NCI-H1436 (cell line): Measurements from ENCODE around the gene RNF4.
A peak's percentile ranks its signal among the peaks of the same experiment; 100 is the strongest.
"Not testable (repeated sequence)": the region's sequence is repeated elsewhere in the genome, so short reads cannot be mapped to it uniquely, and the experiment has no call there.

Source experiments
- DNase-seq: peaks from one replicate; lab custom pipeline; 2025; lab: John Stamatoyannopoulos, UW

Gene RNF4

DNA sequence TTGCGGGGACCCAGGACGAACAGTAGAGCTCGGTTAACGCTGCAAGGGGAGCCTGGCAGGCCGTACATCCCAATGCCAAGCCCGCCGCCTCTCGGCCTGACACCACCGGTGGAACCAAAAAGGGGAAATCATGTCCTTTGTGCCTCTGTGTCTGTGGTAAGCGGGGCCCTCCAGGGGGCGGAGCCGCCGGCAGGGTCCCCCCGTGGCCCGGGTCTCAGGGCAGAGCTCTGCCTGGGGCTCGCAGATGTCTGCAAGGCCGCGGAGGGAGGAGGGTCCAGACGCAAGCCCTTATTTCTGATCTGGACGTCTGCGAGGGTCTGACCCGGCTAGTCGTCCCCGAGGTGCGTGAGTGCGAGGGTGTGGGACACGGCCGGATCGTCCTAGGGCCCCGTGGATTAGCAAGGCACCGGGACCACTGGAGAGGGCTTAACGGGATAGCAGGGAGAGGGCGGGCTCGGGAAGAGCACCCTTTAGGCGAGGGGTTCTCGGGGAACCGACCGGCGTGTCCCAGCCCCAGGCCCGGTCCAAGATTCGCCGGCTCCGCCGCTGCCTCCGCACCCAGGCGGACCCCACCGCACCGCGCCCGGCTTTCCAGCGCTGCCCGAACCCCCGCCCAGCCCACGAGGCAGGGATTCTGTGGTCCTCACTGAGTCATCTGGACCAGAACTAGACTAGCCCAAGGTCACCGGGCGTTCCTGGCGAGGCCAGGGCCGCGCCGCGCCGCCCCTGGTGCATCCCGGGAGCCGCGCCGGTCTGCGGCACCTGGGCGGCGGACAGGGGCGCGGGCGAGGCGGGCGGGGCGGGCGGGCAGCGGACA is 66.7 kb downstream of the RNF4 start:
- DNase-seq: no peak

- peak; percentile 93 for DNase-seq
These were observed 67.5 kb downstream of the RNF4 start, which contains the start of gene FAM193A for GRCh38 chr4:2536193-2537010. FAM193A (plus strand) TSS chr4:2536647; CDS start chr4:2536916, 269 bp downstream.

GRCh38 chr4:2537011-2537830 is 68.3 kb downstream of the RNF4 start:
- no peak for DNase-seq

DNA sequence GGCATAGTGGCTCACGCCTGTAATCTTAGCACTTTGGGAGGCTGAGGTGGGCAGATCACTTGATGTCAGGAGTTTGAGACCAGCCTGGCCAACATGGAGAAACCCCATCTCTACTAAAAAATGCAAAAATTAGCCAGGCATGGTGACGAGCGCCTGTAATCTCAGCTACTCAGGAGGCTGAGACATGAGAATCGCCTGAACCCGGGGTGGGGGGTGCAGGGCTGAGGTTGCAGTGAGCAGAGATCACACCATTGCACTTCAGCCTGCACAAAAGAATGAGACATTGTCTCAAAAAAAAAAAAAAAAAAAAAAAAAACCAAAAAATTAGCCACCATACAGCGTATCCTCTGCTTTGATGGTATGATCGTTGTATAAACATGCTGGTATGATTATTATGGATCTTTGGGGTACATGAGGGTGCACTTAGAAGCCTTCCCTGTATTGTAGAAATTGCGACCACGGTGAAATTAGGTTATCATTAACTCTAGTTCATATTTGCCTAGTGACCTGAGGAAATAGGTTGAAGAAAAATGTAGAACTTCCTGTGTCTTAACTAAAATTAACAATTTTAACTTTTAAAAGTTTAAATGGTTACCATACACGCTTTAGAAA is 74.8 kb downstream of the RNF4 start:
- DNase-seq: not testable (repeated sequence)

DNA sequence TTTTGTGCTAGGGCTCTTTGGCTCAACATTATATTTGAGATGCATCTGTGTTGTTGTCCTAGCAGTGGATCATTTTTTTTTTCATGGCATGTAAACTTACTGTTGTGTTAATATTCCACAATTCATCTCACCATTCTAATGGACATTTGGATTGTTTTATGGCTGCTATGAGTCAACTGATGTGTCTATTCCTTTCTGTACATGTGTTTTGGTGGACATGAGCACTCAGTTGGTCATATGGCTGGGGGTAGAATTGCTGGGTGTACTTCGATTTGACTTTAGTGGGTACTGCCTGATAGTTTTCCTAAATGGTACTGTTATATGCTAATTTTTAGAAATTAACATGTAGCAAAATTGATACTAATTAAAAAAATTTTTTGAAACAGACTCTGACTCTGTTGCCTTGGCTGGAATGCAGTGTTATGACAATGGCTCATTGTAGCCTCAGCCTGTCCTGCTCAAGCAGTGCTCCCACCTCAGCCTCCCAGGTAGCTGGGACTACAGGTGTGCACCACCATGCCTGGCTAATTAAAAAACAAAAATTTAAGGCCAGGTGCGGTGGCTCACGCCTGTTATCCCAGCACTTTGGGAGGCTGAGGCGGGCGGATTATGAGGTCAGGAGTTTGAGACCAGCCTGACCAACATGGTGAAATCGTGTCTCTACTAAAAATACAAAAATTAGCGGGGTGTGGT is 76.6 kb downstream of the RNF4 start:
- no peak for DNase-seq

DNA sequence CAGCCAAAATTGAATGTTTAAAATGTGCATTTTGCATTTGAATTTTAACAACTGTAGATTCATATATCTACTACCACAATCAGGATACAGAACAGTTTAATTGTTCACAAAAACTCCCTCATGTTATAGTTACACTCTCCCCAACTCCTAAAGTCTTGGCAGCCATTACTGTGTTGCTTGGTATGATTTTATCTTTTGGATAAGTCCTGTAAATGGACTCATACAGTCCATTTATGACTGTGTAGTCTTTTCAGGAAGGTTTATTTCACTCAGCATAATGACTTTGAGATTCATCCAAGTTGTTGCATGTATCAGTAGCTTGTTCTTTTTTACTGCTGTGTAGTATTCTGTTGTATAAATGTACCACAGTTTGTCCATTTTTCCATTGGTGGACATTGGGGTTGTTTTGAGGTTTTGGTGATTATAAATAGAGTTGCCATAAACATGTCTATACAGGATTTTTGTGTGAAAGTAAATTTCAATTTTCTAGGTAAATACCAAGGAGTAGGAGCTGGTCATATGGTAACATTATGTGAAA is 77.4 kb downstream of the RNF4 start:
- DNase-seq: no peak

DNA sequence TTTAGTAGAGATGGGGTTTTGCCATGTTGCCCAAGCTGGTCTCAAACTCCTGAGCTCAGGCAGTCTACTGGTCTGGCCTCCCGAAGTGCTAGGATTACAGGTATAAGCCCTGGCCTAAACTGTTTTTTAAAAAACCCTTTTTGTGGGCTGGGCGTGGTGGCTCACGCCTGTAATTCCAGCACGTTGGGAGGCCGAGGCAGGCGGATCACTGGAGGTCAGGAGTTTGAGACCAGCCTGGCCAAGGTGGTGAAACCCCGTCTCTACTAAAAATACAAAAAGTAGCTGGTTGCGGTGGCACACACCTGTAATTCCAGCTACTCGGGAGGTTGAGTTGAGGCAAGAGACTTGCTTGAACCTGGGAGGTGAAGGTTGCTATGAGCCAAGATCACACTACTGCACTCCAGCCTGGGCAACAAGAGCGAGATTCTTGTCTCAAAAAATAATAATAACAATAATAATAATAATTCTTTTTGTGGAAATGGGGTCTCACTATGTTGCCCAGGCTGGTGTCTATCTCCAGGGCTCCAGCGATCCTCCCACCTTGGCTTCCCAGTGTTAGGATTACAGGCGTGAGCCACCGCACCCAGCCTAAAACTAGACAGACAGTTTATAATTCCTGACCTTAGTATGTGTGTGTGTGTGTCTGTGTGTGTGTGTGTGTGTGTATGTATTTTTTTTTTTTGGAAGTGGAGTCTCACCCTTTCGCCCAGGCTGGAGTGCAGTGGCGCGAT is 78.2 kb downstream of the RNF4 start:
- not testable (repeated sequence) for DNase-seq

GRCh38 chr4:2551118-2551517 is 82.2 kb downstream of the RNF4 start:
- no peak for DNase-seq

DNA sequence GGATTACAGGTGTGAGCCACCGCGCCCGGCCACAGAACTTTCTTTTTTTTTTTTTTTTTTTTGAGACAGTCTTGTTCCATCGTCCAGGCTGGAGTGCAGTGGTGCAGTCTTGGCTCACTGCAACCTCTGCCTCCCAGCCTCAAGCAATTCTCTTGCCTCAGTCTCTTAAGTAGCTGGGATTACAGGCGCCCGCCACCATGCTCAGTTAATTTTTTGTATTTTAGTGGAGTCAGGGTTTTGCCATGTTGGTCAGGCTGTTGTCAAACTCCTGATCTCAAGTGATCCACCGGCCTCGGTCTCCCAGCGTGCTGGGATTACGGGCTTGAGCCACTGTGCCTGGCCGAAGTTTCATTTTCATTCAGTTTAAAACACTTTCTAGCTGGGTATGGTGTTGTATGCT is 83.9 kb downstream of the RNF4 start:
- no peak for DNase-seq

DNA sequence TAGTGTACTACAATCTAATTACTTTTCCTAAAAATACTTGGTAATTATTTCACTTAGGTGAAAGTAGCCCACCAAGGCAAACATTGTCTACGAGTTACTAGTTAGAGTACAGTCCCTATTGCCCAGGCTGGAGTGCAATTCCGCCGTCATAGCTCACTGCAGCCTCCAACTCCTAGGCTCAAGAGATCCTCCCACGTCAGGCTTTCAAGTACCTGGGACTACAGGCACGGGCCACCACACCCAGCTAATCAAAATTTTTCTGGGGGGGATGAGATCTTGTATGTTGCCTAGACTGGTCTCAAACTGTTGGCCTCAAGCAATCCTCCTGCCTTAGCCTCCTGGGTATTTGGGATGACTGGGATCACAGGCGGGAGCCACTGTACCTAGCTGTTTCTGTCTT is 89.4 kb downstream of the RNF4 start:
- no peak for DNase-seq

DNA sequence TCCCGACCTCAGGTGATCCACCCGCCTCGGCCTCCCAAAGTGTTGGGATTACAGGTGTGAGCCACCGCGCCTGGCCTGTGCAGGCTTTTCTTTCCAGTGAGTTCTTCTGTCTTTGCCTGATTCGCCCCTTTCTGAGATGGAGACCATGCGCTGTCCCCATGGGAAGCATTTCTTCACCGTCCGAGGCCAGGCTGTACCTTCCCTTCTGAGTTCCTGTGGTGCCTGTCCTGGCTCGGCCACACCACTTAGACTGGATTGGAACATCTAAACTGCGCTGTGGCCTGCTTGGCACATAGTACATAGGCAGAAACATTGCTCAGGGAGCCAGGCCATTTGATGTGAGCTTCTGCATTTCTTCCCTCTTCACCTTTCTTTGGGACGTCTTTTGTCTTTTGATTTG is 91.3 kb downstream of the RNF4 start:
- no peak for DNase-seq
